T-helper 1 cell treated with Interleukin-12 subunit alpha and Interleukin-12 subunit beta and Interleukin-4 antibody, amounts not matched to agents 30 μg/mL and 1 μg/mL, for 36 hours (primary cell): ENCODE measurements around the gene UBE2U.

Experiments used
- H3K27ac Mint-ChIP-seq: one replicate; pipeline ENCODE4 v1.8.0; 2021; ENCODE audit warnings: mild to moderate bottlenecking, mixed read lengths
- H3K27me3 Mint-ChIP-seq: one replicate; pipeline ENCODE4 v1.8.0; 2021; ENCODE audit warnings: low read depth, mixed read lengths
- H3K36me3 Mint-ChIP-seq: one replicate; pipeline ENCODE4 v1.8.0; 2021; ENCODE audit warnings: low read depth, mixed read lengths
- H3K4me1 Mint-ChIP-seq: one replicate; pipeline ENCODE4 v1.8.0; 2021; ENCODE audit warnings: low read depth, mixed read lengths
- H3K4me3 Mint-ChIP-seq: one replicate; pipeline ENCODE4 v1.8.0; 2021; ENCODE audit warnings: mild to moderate bottlenecking, moderate library complexity, mixed read lengths
- H3K9me3 Mint-ChIP-seq: one replicate; pipeline ENCODE4 v1.8.0; 2021; ENCODE audit warnings: mixed read lengths

UBE2U gene

GRCh38 chr1:64203420-64203819, at the start of gene UBE2U:
TSS of gene UBE2U (plus strand) at chr1:64203623. CDS start at chr1:64204051, 428 bp downstream.
- no peak within 1 kb of the TSS for H3K27ac Mint-ChIP-seq
- H3K27me3 Mint-ChIP-seq = peaks cover 8% of the 10 kb centered on the region
- H3K9me3 Mint-ChIP-seq = no peaks in the 10 kb centered on the region
- no peak within 1 kb of the TSS for H3K4me3 Mint-ChIP-seq
- H3K4me1 Mint-ChIP-seq = no peaks in the 10 kb centered on the region
- H3K36me3 Mint-ChIP-seq = no peaks in the 10 kb centered on the region

- no peaks in the 10 kb centered on the region for H3K4me1 Mint-ChIP-seq
- no peaks in the 10 kb centered on the region for H3K36me3 Mint-ChIP-seq
- H3K9me3 Mint-ChIP-seq = no peaks in the 10 kb centered on the region
- H3K4me3 Mint-ChIP-seq = no peak overlapping the region
- no peaks in the 10 kb centered on the region for H3K27me3 Mint-ChIP-seq
- H3K27ac Mint-ChIP-seq = no peak overlapping the region
Observed at GRCh38 chr1:64155278-64155677, 48.1 kb upstream of the UBE2U start.

GRCh38 chr1:64161357-64161941, 42.0 kb upstream of the UBE2U start:
- Mint-ChIP-seq H3K27ac (no peak overlapping the region), H3K36me3 (no peaks in the 10 kb centered on the region), H3K4me1 (no peaks in the 10 kb centered on the region), H3K27me3 (peaks cover 7% of the 10 kb centered on the region), H3K9me3 (no peaks in the 10 kb centered on the region), H3K4me3 (no peak overlapping the region)

- Mint-ChIP-seq H3K27ac (no peak overlapping the region), H3K4me3 (no peak overlapping the region), H3K4me1 (no peaks in the 10 kb centered on the region), H3K9me3 (no peaks in the 10 kb centered on the region), H3K36me3 (no peaks in the 10 kb centered on the region), H3K27me3 (peaks cover 7% of the 10 kb centered on the region)
Observed at GRCh38 chr1:64162151-64162550, 41.3 kb upstream of the UBE2U start.

GRCh38 chr1:64162804-64163203, 40.6 kb upstream of the UBE2U start:
- Mint-ChIP-seq H3K4me3 (no peak overlapping the region), H3K27me3 (peaks cover 7% of the 10 kb centered on the region), H3K27ac (no peak overlapping the region), H3K36me3 (no peaks in the 10 kb centered on the region), H3K9me3 (no peaks in the 10 kb centered on the region), H3K4me1 (no peaks in the 10 kb centered on the region)

- Mint-ChIP-seq H3K36me3 (no peaks in the 10 kb centered on the region), H3K4me1 (no peaks in the 10 kb centered on the region), H3K27me3 (peaks cover 7% of the 10 kb centered on the region), H3K27ac (no peak overlapping the region), H3K4me3 (no peak overlapping the region), H3K9me3 (no peaks in the 10 kb centered on the region)
Observed at GRCh38 chr1:64163431-64163830, 40.0 kb upstream of the UBE2U start.

- H3K4me1 Mint-ChIP-seq = no peaks in the 10 kb centered on the region
- no peaks in the 10 kb centered on the region for H3K9me3 Mint-ChIP-seq
- H3K27me3 Mint-ChIP-seq = peaks cover 7% of the 10 kb centered on the region
- no peak overlapping the region for H3K27ac Mint-ChIP-seq
- H3K36me3 Mint-ChIP-seq = no peaks in the 10 kb centered on the region
- H3K4me3 Mint-ChIP-seq = no peak overlapping the region
Observed at GRCh38 chr1:64163970-64164369, 39.5 kb upstream of the UBE2U start.

GRCh38 chr1:64166629-64167028, 36.8 kb upstream of the UBE2U start:
- no peaks in the 10 kb centered on the region for H3K4me1 Mint-ChIP-seq

GRCh38 chr1:64167176-64167575, 36.2 kb upstream of the UBE2U start:
- no peak overlapping the region for H3K4me3 Mint-ChIP-seq

More at GRCh38 chr1:64166629-64167028, 36.8 kb upstream of the UBE2U start:
- Mint-ChIP-seq H3K36me3 (no peaks in the 10 kb centered on the region), H3K4me3 (no peak overlapping the region), H3K9me3 (no peaks in the 10 kb centered on the region), H3K27ac (no peak overlapping the region), H3K27me3 (peaks cover 11% of the 10 kb centered on the region)

GRCh38 chr1:64171246-64171645, 32.2 kb upstream of the UBE2U start:
- peaks cover 3% of the 10 kb centered on the region for H3K4me1 Mint-ChIP-seq
- no peak overlapping the region for H3K27ac Mint-ChIP-seq
- no peak overlapping the region for H3K4me3 Mint-ChIP-seq
- no peaks in the 10 kb centered on the region for H3K36me3 Mint-ChIP-seq
- no peaks in the 10 kb centered on the region for H3K9me3 Mint-ChIP-seq
- peaks cover 4% of the 10 kb centered on the region for H3K27me3 Mint-ChIP-seq

More at GRCh38 chr1:64167176-64167575, 36.2 kb upstream of the UBE2U start:
- no peak overlapping the region for H3K27ac Mint-ChIP-seq
- no peaks in the 10 kb centered on the region for H3K36me3 Mint-ChIP-seq
- no peaks in the 10 kb centered on the region for H3K9me3 Mint-ChIP-seq
- H3K27me3 Mint-ChIP-seq = peaks cover 11% of the 10 kb centered on the region
- peaks cover 3% of the 10 kb centered on the region for H3K4me1 Mint-ChIP-seq

- H3K4me1 Mint-ChIP-seq = peaks cover 3% of the 10 kb centered on the region
- H3K27me3 Mint-ChIP-seq = peaks cover 4% of the 10 kb centered on the region
Observed at GRCh38 chr1:64171797-64172281, 31.6 kb upstream of the UBE2U start.

GRCh38 chr1:64172458-64172983, 30.9 kb upstream of the UBE2U start:
- Mint-ChIP-seq H3K27me3 (peaks cover 4% of the 10 kb centered on the region), H3K4me1 (peaks cover 3% of the 10 kb centered on the region), H3K4me3 (no peak overlapping the region), H3K9me3 (no peaks in the 10 kb centered on the region), H3K27ac (no peak overlapping the region), H3K36me3 (no peaks in the 10 kb centered on the region)

More at GRCh38 chr1:64171797-64172281, 31.6 kb upstream of the UBE2U start:
- no peak overlapping the region for H3K27ac Mint-ChIP-seq
- H3K36me3 Mint-ChIP-seq = no peaks in the 10 kb centered on the region
- no peaks in the 10 kb centered on the region for H3K9me3 Mint-ChIP-seq
- H3K4me3 Mint-ChIP-seq = no peak overlapping the region

GRCh38 chr1:64173336-64173940, 30.0 kb upstream of the UBE2U start:
- Mint-ChIP-seq H3K27ac (no peak overlapping the region), H3K4me1 (peaks cover 3% of the 10 kb centered on the region), H3K27me3 (peaks cover 4% of the 10 kb centered on the region), H3K4me3 (no peak overlapping the region), H3K36me3 (no peaks in the 10 kb centered on the region), H3K9me3 (no peaks in the 10 kb centered on the region)

GRCh38 chr1:64175639-64176038, 27.8 kb upstream of the UBE2U start:
- H3K4me3 Mint-ChIP-seq = no peak overlapping the region
- no peaks in the 10 kb centered on the region for H3K9me3 Mint-ChIP-seq
- peaks cover 4% of the 10 kb centered on the region for H3K27me3 Mint-ChIP-seq
- H3K4me1 Mint-ChIP-seq = peaks cover 3% of the 10 kb centered on the region
- H3K27ac Mint-ChIP-seq = no peak overlapping the region
- H3K36me3 Mint-ChIP-seq = no peaks in the 10 kb centered on the region

- peaks cover 3% of the 10 kb centered on the region for H3K4me1 Mint-ChIP-seq
- no peaks in the 10 kb centered on the region for H3K36me3 Mint-ChIP-seq
- H3K27ac Mint-ChIP-seq = no peak overlapping the region
- no peak overlapping the region for H3K4me3 Mint-ChIP-seq
- no peaks in the 10 kb centered on the region for H3K9me3 Mint-ChIP-seq
- no peaks in the 10 kb centered on the region for H3K27me3 Mint-ChIP-seq
Observed at GRCh38 chr1:64176659-64177058, 26.8 kb upstream of the UBE2U start.
